Memory B cell (primary cell): ENCODE data around the gene CNST.
"Not testable (repeated sequence)": the region's sequence is repeated elsewhere in the genome, so short reads cannot be mapped to it uniquely, and the experiment has no call there.

Experiments used
- ATAC-seq: fragments of 150-1000 bp; cut with Tn5 transposase; 2 replicates; pipeline ENCODE4 v1.10.0; 2021; ENCODE audit warnings: low read depth, mild to moderate bottlenecking, moderate library complexity
- DNase-seq, 2 donors: peaks; one replicate each; pipeline ENCODE4 v3.0.0; 2022; ENCODE audit warnings: low spot score in 2 of 2
- H3K27ac Mint-ChIP-seq: one replicate; pipeline ENCODE4 v1.8.0; 2022; ENCODE audit warnings: mild to moderate bottlenecking, moderate library complexity, mixed read lengths
- H3K27me3 Mint-ChIP-seq: one replicate; pipeline ENCODE4 v1.8.0; 2022; ENCODE audit warnings: mixed read lengths
- H3K36me3 Mint-ChIP-seq: one replicate; pipeline ENCODE4 v1.8.0; 2022; ENCODE audit warnings: mild to moderate bottlenecking, mixed read lengths
- H3K4me1 Mint-ChIP-seq: one replicate; pipeline ENCODE4 v1.8.0; 2022; ENCODE audit warnings: mixed read lengths
- H3K4me3 Mint-ChIP-seq: one replicate; pipeline ENCODE4 v1.8.0; 2022; ENCODE audit warnings: mild to moderate bottlenecking, moderate library complexity, mixed read lengths
- H3K9me3 Mint-ChIP-seq: one replicate; pipeline ENCODE4 v1.8.0; 2022; ENCODE audit warnings: mixed read lengths

Gene CNST

DNA sequence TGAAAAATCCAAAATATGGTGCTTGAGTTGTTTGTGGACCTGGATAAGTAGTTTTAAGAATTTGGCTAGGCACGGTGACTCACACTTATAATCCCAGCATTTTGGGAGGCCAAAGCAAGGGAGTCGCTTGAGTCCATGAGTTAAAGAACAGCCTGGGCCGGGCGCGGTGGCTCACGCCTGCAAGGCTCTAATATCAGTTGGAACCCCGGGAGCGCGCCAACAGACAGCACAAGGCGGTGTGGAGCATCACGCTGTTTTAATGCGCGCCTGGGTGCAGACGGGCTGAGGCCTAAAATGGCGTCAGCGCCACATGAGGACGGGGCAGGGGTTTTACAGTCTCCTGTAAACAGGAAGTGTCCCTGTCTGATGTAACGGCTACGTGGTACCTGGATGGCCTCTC lies 39.0 kb downstream of the CNST start:
- ATAC-seq, H3K9me3 Mint-ChIP-seq, H3K4me3 Mint-ChIP-seq, H3K27ac Mint-ChIP-seq, H3K27me3 Mint-ChIP-seq, DNase-seq: not testable (repeated sequence)
- H3K4me1 Mint-ChIP-seq, result peaks cover 21% of the 10 kb centered on the region
- peaks cover 20% of the 10 kb centered on the region for H3K36me3 Mint-ChIP-seq

DNA sequence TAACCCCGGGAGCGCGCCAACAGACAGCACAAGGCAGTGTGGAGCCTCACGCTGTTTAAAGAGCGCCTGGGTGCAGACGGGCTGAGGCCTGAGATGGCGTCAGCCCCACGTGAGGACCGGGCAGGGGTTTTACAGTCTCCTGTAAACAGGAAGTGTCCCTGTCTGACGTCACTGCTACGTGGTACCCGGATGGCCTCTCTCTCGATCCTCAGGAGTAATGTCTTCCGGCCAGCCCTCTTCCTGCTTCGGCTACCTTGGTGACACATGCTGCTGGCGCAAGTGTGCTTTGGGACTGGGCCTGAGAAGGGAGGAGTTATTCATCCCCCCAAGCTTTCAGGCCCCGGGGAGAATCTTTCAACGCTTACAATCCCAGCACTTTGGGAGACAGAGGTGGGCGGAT lies 41.2 kb downstream of the CNST start:
- ATAC-seq, result no peak
- no peak for DNase-seq
- peaks cover 13% of the 10 kb centered on the region for H3K36me3 Mint-ChIP-seq
- no peak overlapping the region for H3K27ac Mint-ChIP-seq
- peaks cover 16% of the 10 kb centered on the region for H3K4me1 Mint-ChIP-seq
- no peak overlapping the region for H3K4me3 Mint-ChIP-seq
- H3K27me3 Mint-ChIP-seq, result no peaks in the 10 kb centered on the region
- H3K9me3 Mint-ChIP-seq, result no peaks in the 10 kb centered on the region

DNA sequence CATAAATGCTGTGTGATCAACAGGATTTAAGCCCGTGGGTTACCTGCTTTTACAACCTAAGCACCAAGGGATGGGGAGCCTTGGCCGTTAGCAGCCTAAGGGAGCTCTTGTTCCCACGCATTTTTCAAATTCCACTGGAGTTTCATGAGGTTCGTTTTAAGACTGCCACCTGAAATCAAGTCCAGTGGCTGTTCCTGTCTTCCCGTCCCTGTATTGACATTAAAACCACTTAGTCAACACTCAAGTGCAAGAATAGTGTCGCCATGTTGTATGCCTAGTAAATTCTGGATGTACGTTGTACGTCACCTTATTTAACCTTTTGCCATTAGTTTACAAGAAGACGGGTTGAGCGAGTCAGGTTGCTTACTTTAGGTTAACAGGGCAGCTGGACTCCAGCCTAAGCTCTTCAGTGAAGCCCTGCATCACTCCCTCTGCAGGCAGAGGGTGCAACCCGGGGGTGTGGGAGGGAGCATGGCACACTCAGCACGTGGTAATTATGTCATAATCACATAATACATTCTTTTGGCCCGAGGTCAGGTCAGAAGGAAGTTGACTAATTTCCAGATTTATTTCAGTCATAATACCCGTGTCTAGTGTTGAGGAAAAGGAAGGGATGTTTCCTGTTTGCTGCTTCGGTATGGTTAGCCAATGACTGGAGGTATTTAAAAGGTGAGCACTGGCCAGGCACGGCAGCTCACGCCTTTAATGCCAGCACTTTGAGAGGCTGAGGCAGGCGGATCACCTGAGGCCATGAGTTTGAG lies 42.5 kb downstream of the CNST start:
- H3K4me3 Mint-ChIP-seq, result no peak overlapping the region

DNA sequence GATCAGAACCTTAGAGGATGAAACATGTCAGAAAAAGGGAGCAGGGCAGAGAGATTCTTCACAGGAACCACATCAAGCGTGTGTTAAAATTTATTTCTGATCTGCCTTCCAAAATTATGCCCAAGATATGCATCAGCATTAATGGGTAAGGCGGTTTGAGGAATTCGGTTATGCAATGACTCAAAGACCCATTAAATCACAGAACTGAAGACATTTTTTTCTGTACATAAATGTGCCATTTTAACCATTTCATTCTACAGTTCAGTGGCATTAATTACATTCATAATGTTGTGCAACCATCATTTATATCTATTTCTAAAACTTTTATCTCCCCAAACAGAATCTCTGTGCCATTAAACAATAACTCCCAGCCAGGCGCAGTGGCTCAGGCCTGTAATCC lies 43.4 kb downstream of the CNST start:
- H3K4me1 Mint-ChIP-seq, result peaks cover 18% of the 10 kb centered on the region
- H3K4me3 Mint-ChIP-seq, result no peak overlapping the region
- no peaks in the 10 kb centered on the region for H3K9me3 Mint-ChIP-seq
- DNase-seq (no peak), ATAC-seq (no peak)
- peaks cover 6% of the 10 kb centered on the region for H3K36me3 Mint-ChIP-seq
- H3K27me3 Mint-ChIP-seq, result no peaks in the 10 kb centered on the region
- H3K27ac Mint-ChIP-seq, result peak overlapping the region; percentile 69

More for the DNA sequence above, 42.5 kb downstream of the CNST start:
- H3K27ac Mint-ChIP-seq, result peak overlapping the region; percentile 69
- peaks cover 6% of the 10 kb centered on the region for H3K36me3 Mint-ChIP-seq
- DNase-seq (no peak), ATAC-seq (no peak)
- H3K9me3 Mint-ChIP-seq, result no peaks in the 10 kb centered on the region
- H3K27me3 Mint-ChIP-seq, result no peaks in the 10 kb centered on the region
- peaks cover 18% of the 10 kb centered on the region for H3K4me1 Mint-ChIP-seq

DNA sequence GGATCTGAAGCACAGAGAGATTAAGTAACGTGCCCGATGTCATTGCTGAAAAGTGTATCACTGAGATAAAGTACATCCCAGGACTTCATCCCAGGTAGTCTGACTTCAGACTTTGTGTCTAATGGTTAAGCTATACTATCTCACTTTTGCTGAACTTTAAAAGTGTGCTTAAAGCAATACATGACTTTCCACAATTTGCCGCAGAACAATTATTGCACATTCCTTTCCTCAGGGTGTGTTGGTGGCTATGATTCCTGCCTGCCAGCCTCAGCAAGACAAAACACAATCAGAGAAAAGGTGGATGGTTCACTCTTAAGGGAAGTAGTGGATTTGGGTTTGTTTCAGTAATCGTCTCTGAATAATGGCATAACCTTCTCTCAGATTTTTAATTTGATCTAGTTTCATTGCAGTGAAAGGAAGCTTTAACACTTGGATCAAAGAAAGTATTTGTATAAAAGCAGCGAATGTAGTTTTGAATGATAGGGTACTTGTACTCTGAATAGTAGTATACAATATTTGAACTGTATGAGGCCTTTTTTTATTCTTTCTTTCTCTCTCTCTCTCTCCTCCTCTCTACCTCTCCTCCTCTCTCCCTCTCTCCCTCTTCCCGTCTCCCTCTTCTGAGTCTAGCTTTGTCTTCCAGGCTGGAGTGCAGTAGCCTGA lies 47.0 kb downstream of the CNST start:
- Mint-ChIP-seq H3K27ac (peak overlapping the region; percentile 89), H3K9me3 (no peaks in the 10 kb centered on the region), H3K4me3 (no peak overlapping the region), H3K4me1 (peaks cover 18% of the 10 kb centered on the region), H3K36me3 (peaks cover 7% of the 10 kb centered on the region), H3K27me3 (no peaks in the 10 kb centered on the region)
- ATAC-seq, result no peak
- no peak for DNase-seq

DNA sequence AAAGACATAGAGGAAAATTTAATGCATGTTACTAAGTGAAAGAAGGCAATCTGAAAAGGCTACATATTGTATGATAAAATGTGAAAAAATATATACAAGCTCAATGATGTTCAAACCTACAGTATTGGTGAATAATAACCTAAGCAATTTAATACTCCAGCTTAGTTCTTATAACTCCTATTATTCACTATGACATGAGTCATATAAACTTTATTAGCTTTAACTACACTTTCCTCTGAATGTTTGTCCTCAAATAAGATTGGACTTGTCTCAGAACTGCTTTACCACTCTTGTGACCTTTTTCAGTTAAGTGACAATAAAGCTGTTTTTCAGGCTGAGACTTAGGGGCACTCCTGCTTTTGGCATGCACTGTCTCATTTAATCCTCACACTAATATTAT lies 50.9 kb downstream of the CNST start:
- DNase-seq, result no peak
- H3K27ac Mint-ChIP-seq, result peak overlapping the region; percentile 68
- H3K27me3 Mint-ChIP-seq, result no peaks in the 10 kb centered on the region
- no peak for ATAC-seq
- no peaks in the 10 kb centered on the region for H3K9me3 Mint-ChIP-seq
- peaks cover 14% of the 10 kb centered on the region for H3K36me3 Mint-ChIP-seq
- no peak overlapping the region for H3K4me3 Mint-ChIP-seq
- H3K4me1 Mint-ChIP-seq, result peaks cover 4% of the 10 kb centered on the region

DNA sequence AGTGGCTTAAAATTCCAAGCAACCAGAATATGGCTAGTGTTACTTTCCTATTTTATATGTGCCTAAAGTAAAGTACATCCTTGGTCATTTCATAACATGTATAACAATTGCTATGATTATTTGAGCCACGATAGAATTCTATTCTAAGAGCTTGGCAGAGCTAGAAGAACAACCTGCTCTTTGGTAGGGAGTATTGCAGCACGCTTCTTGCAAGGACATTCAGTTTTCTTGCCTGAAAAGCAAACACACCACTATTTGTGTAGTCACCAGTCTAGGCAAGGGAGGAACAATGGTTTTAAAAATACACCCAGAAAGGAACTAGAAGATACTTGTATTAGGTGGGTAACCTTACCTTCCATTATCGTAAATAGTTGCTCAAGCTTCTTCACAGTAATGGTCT lies 51.5 kb downstream of the CNST start:
- no peaks in the 10 kb centered on the region for H3K27me3 Mint-ChIP-seq
- no peaks in the 10 kb centered on the region for H3K9me3 Mint-ChIP-seq
- ATAC-seq, result no peak
- DNase-seq, result no peak
- H3K36me3 Mint-ChIP-seq, result peaks cover 18% of the 10 kb centered on the region
- peaks cover 6% of the 10 kb centered on the region for H3K4me1 Mint-ChIP-seq
- H3K4me3 Mint-ChIP-seq, result no peak overlapping the region
- peak overlapping the region; percentile 68 for H3K27ac Mint-ChIP-seq

DNA sequence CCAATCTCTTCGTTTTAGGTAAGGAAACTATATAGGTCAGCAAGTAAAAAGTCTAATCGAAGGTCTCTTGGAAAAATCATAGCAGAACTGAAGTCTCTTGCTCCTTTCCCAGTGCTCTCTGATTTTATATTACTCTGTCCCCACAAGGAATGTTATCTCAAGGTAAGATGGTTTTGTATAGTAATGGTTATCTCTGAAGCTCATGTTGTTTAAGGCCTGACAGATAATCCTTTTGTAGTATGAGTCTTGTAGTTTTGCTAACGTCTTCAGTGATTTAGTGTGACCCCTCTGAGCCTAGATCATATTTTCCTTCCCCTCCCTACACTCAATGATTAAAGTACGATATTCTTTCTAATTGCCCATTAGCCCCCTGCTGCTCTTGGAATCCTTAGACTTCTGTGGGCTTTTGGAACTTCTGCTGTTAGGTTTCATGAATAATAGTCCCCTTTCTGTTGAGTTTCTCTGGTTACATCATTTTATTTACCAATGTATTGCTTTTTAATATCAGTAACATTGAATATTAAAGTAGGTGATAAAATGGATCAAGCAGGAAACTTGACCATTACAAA lies 52.1 kb downstream of the CNST start:
- ATAC-seq, result no peak
- Mint-ChIP-seq H3K4me1 (peaks cover 6% of the 10 kb centered on the region), H3K36me3 (peaks cover 20% of the 10 kb centered on the region), H3K4me3 (no peak overlapping the region), H3K9me3 (no peaks in the 10 kb centered on the region), H3K27ac (peak overlapping the region; percentile 68), H3K27me3 (no peaks in the 10 kb centered on the region)
- no peak for DNase-seq

DNA sequence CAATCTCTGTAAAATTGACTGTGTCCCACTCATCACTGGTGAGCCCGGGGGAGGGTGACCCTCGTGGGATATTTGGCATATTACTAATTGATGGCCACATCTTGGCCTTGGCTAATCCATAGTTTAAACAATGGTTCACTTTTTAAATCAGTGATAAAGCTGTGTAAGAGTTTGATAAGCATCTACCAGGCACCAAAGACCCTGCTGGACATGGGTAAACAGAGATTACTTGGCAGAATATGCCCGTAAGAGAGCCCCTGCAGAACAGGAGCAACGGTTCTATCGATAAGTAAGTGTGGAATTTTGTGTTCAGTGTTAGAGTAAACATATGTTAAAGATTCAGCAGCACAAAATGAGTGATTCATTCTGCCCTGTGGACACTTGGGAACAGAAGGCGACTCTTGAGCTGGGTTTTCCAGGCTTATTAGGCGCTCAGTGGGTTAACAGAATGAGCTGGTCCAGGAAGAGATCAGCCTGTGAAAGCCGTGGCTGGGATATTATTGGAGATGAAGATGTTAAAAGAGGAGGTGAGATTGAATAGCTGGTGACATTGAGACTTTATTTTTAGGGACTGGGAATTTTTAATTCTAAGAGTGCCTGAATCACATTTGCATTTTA lies 55.9 kb downstream of the CNST start:
- H3K4me3 Mint-ChIP-seq, result no peak overlapping the region
- peak overlapping the region; percentile 22 for H3K27ac Mint-ChIP-seq
- peaks cover 10% of the 10 kb centered on the region for H3K4me1 Mint-ChIP-seq
- H3K27me3 Mint-ChIP-seq, result no peaks in the 10 kb centered on the region
- H3K36me3 Mint-ChIP-seq, result peaks cover 31% of the 10 kb centered on the region
- DNase-seq (no peak), ATAC-seq (no peak)
- no peaks in the 10 kb centered on the region for H3K9me3 Mint-ChIP-seq

DNA sequence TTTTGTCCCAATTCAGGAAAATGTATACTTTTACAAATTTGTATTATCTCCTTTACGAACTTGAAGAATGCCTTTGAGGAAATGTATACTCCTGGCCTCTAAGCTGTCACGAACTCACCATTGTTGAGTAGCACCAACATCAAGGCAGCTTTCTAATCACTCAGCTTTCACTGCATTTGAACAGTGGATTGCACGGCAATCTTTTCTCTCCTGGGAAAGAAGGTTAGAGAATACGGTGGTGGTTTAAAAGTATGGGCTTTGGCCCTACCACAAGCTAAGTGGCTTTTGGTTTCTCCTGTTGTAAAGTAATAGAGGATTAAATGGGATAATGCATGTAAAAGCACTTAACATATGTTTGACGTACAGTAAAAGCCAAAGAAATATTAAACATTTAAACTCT lies 57.8 kb downstream of the CNST start:
- H3K4me1 Mint-ChIP-seq, result peaks cover 22% of the 10 kb centered on the region
- H3K27ac Mint-ChIP-seq, result no peak overlapping the region
- ATAC-seq (no peak), DNase-seq (no peak)
- no peaks in the 10 kb centered on the region for H3K27me3 Mint-ChIP-seq
- H3K9me3 Mint-ChIP-seq, result no peaks in the 10 kb centered on the region
- H3K36me3 Mint-ChIP-seq, result peaks cover 38% of the 10 kb centered on the region
- H3K4me3 Mint-ChIP-seq, result no peak overlapping the region

DNA sequence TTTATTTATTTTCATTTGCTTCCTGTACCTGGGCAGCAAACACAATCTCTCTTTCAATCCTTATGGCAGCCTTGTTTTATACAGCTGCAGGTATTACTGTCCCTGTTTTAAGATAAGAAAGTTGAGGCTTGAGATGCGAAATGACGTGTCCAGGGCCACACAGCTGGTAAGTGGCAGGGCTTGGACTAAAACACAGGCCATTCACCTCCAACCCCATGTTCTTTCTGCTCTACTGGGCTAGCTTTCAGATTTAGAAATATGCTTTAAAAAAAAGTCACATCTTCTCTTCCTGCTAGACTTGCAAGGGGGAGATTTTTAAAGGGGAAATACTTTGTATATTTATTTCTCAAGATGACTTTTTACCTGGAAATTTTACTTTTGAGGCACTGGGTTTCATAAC lies 62.8 kb downstream of the CNST start:
- ATAC-seq, result no peak
- H3K4me1 Mint-ChIP-seq, result peaks cover 18% of the 10 kb centered on the region
- no peaks in the 10 kb centered on the region for H3K9me3 Mint-ChIP-seq

DNA sequence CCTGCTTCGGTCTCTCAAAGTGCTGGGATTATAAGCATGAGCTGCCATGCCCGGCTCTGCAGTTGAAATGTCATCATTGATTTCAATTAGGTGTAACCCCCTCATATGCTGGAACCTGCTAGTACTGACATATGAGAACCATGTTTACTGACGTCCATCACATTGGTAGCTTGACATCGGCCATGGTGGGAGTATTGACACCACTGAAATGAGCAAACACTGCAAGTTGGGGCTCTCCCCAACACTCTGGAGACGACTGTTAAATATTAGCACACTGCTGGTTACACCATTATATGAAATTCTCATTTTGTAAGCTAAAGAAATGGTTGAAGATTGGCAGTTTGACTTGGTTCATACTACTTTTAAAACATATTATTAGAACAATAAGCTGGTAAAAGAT lies 63.7 kb downstream of the CNST start:
- no peak for ATAC-seq
- H3K4me1 Mint-ChIP-seq, result peaks cover 18% of the 10 kb centered on the region

More for the DNA sequence above, 62.8 kb downstream of the CNST start:
- no peaks in the 10 kb centered on the region for H3K27me3 Mint-ChIP-seq
- DNase-seq, result no peak
- H3K4me3 Mint-ChIP-seq, result no peak overlapping the region
- peak overlapping the region; percentile 28 for H3K27ac Mint-ChIP-seq
- peaks cover 33% of the 10 kb centered on the region for H3K36me3 Mint-ChIP-seq

DNA sequence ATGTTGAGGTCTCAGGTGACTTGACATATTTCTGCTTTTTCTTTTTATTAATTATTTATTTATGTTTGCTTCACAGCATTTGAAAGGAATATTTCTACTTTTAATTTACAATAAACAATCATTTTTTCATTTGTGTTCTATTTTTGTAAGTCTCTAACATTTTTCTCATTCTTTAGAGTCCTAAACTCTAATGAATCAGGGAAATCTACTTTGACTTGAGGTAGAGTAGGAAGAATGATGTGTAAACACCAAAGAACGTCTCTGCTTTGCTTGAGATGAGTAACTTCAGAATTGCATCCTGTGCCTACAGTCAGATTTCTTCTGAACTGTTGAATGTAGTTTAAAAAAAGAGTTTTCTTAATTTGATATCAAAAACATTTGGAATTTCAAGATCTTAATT lies 65.2 kb downstream of the CNST start:
- Mint-ChIP-seq H3K36me3 (peaks cover 35% of the 10 kb centered on the region), H3K27ac (no peak overlapping the region), H3K27me3 (no peaks in the 10 kb centered on the region), H3K4me3 (no peak overlapping the region), H3K9me3 (no peaks in the 10 kb centered on the region), H3K4me1 (peaks cover 18% of the 10 kb centered on the region)
- no peak for ATAC-seq
- no peak for DNase-seq

More for the DNA sequence above, 63.7 kb downstream of the CNST start:
- Mint-ChIP-seq H3K36me3 (peaks cover 37% of the 10 kb centered on the region), H3K4me3 (no peak overlapping the region), H3K27me3 (no peaks in the 10 kb centered on the region), H3K27ac (no peak overlapping the region), H3K9me3 (no peaks in the 10 kb centered on the region)
- no peak for DNase-seq
